HAP-1 (cell line): ENCODE measurements around the gene GPC1.

ENCODE experiments used
- DNase-seq, 2 experiments: peaks; one replicate each; pipeline ENCODE4 v3.0.0-alpha.2; 2016 to 2020; ENCODE audit warnings: low spot score in 2 of 2
- H3K27me3 ChIP-seq: fragments of 250-450 bp; sonication (Bioruptor Pico); 2 replicates; pipeline ENCODE4 v1.5.1; 2020; ENCODE audit warnings: low read depth, mild to moderate bottlenecking, moderate library complexity
- H3K36me3 ChIP-seq: fragments of 250-450 bp; sonication (Bioruptor Pico); replicated peaks from 2 replicates; pipeline ENCODE4 v1.5.1; 2020; ENCODE audit warnings: mild to moderate bottlenecking
- H3K4me1 ChIP-seq: fragments of 250-450 bp; sonication (Bioruptor Pico); 2 replicates; pipeline ENCODE4 v1.5.1; 2020; ENCODE audit warnings: mild to moderate bottlenecking
- H3K4me3 ChIP-seq: fragments of 250-450 bp; sonication (Bioruptor Pico); 2 replicates; pipeline ENCODE4 v1.5.1; 2020; ENCODE audit warnings: mild to moderate bottlenecking, moderate library complexity
- H3K9me3 ChIP-seq: fragments of 250-450 bp; sonication (Bioruptor Pico); 2 replicates; pipeline ENCODE4 v1.5.1; 2020; ENCODE audit warnings: mild to moderate bottlenecking, moderate library complexity
- in situ Hi-C: fragments of 300-500 bp; cut with MboI; formaldehyde crosslinking; loops from 3 replicates; pipeline ENCODE4 v1.14.3; 2020; ENCODE audit warnings: low sequenced_read_pairs, inconsistent platforms, mixed read lengths

GPC1 gene

DNA sequence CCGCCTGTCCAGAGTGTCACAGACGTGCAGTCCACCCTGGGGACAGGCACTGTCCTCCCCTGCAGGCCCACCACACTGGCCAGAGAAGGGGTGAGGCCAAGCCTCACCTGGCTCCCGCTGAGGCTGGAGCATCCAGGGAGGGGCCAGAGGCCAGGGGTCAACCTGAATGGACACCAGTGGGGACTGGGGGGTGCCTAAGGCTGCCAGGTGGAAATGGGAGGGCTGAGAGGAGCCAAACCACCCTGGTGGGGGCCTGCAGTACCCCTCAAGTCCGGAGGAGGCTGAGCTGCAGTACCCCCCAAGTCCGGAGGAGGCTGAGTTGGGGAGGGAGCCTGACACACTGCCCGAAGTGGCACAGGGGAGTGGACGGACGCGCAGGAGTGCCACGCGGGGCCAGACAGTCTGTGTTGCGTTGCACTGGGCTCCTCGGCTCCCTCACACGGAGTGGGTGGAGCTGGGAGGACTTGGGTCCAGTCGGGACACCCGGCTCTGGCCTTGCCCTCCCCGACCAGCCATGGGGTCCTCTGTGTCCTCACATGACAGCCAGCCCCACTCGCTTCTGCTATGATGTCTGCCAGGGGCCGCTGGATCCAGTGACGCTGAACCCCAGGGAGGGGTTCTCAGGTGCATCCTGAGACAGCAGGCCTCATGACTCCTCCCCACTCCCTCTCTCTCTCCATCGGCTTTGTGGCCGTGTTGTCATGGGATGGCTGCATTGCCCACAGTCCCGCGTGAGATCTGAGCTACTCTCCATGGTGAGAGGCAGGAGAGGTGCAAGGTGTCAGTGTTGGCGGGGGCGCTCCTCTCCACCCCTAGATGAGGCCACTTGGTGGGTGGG is 22.3 kb upstream of the GPC1 start:
- Histone ChIP-seq H3K4me3 (no peak overlapping the region), H3K4me1 (no peaks in the 10 kb centered on the region), H3K36me3 (no peaks in the 10 kb centered on the region), H3K9me3 (no peaks in the 10 kb centered on the region), H3K27me3 (peaks cover 8% of the 10 kb centered on the region; the same call in 1 of the 2 replicates)
- DNase-seq = no peak
- in situ Hi-C loops = no loop called here

DNA sequence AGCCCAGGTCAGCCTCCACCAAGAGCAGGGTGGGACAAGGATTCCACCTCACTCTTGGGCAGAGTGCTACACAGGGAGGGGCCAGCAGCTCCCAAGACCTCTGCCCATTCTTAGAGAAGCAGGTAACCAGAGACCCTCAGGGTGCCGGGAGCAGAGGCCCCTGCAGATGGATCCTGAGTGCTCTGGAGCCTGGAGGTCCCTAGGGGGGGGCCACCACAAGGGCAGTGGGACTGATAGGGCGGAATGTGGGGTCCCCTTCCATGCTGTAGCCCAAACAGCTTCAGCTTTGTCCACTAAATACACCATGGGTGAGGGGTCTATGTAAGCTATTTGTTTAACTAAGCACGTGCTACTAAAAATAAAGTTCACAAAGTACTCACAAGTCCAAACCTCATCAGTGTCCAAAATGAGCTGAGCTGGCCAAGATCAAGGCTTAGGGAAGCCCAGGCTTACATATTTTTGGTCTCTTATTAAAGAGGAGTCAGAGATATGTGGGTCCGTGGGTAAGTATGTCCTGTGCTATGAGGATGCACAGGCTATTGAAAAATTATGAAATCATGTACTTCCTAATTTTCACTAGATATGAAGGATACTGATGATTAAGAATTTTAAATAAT is 21.5 kb upstream of the GPC1 start:
- no peaks in the 10 kb centered on the region for H3K4me1 ChIP-seq
- DNase-seq = no peak

DNA sequence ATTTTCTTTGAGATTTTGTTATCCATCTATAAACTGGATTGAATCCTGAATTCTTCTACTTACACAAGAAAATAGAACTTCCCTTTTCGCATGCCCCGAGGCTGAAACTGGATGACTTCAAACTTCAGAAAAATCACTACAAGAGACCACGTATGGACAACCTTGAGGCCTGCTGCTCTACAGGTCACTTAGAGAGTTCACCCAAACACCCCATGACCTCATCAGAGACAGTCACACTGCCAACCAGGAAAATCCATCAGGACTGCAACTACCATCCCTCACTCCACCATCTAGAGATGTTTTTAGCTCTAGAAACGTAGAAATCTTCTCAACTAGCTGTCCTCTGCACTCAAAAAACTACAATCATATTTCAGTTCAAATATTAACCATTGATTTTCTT is 18.6 kb upstream of the GPC1 start:
- in situ Hi-C loops = no loop called here
- DNase-seq = no peak
- H3K4me3 ChIP-seq = no peak overlapping the region
- no peaks in the 10 kb centered on the region for H3K27me3 ChIP-seq
- no peaks in the 10 kb centered on the region for H3K4me1 ChIP-seq
- H3K9me3 ChIP-seq = no peaks in the 10 kb centered on the region; the same call in 1 of the 2 replicates
- no peaks in the 10 kb centered on the region for H3K36me3 ChIP-seq

More for the DNA sequence above, 21.5 kb upstream of the GPC1 start:
- Histone ChIP-seq H3K9me3 (no peaks in the 10 kb centered on the region; the same call in 1 of the 2 replicates), H3K36me3 (no peaks in the 10 kb centered on the region), H3K27me3 (peaks cover 7% of the 10 kb centered on the region; the same call in 1 of the 2 replicates), H3K4me3 (no peak overlapping the region)
- in situ Hi-C loops = no loop called here

DNA sequence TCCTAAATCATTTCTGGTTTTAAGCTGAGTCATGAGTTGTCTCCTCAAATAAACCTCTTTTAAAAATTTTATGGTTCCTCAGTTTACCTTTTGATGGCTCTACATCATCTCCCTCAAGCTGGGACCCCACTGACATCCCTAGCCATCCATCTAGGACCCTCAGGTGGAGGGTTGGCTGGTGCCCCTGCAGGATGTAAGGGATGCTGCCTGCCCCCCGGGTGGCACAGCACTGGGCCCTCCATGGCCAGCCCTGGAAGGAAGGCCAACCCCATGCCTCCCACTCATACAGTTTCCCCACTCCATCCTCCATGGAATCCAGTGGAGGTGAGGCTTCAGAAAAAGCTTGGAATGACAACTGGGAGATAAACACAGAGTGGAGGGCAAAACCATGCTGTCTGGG is 17.2 kb upstream of the GPC1 start:
- H3K9me3 ChIP-seq = peaks cover 2% of the 10 kb centered on the region; the same call in 1 of the 2 replicates
- H3K36me3 ChIP-seq = no peaks in the 10 kb centered on the region
- no peaks in the 10 kb centered on the region for H3K4me1 ChIP-seq
- no peak overlapping the region for H3K4me3 ChIP-seq
- in situ Hi-C loops = no loop called here
- no peaks in the 10 kb centered on the region for H3K27me3 ChIP-seq
- no peak for DNase-seq

DNA sequence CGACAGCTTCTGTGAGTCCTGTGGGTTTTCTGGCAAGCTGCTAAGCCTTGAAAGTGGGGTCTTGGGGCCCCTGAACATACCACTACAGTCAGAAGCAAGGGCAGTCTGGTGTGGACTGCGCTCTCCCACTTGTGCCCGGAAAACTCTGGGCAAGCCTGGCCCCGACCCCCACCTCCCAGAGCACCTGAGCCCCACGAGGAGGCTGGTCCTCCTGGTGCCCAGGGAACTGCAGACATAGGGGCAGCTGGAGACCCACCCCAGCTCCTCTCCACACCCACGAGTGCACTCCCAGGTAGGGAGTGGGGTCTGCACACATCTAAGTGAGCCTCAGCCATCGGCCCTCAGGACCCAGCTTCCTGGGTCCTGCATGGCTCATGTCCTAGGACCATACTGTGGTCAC is 16.2 kb upstream of the GPC1 start:
- Histone ChIP-seq H3K36me3 (no peaks in the 10 kb centered on the region), H3K4me3 (no peak overlapping the region), H3K4me1 (no peaks in the 10 kb centered on the region), H3K9me3 (peaks cover 2% of the 10 kb centered on the region; the same call in 1 of the 2 replicates), H3K27me3 (no peaks in the 10 kb centered on the region)
- DNase-seq = no peak
- in situ Hi-C loops = no loop called here

DNA sequence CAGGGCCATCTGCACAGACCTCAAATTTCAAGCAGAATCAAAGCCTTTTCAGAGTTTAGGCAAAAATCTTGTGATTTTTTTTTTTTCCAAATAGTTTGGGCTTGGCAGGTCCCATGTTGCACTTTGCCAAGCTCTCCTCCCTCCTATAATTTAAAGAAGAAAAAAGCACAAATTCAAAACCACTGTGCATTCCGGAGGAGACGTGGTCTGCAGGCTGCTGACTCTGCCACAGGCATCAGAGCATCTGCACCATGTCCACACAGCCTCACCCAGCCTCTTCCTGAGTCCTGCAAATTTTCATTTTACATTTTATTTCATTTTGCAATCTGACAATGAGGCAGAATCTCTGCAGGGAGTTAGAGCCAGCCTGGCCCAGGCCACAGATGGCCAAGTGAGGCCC is 15.7 kb upstream of the GPC1 start:
- no peak overlapping the region for H3K4me3 ChIP-seq
- in situ Hi-C loops = no loop called here
- H3K4me1 ChIP-seq = no peaks in the 10 kb centered on the region
- H3K36me3 ChIP-seq = no peaks in the 10 kb centered on the region
- DNase-seq = no peak
- peaks cover 2% of the 10 kb centered on the region; the same call in 1 of the 2 replicates for H3K9me3 ChIP-seq
- H3K27me3 ChIP-seq = no peaks in the 10 kb centered on the region

DNA sequence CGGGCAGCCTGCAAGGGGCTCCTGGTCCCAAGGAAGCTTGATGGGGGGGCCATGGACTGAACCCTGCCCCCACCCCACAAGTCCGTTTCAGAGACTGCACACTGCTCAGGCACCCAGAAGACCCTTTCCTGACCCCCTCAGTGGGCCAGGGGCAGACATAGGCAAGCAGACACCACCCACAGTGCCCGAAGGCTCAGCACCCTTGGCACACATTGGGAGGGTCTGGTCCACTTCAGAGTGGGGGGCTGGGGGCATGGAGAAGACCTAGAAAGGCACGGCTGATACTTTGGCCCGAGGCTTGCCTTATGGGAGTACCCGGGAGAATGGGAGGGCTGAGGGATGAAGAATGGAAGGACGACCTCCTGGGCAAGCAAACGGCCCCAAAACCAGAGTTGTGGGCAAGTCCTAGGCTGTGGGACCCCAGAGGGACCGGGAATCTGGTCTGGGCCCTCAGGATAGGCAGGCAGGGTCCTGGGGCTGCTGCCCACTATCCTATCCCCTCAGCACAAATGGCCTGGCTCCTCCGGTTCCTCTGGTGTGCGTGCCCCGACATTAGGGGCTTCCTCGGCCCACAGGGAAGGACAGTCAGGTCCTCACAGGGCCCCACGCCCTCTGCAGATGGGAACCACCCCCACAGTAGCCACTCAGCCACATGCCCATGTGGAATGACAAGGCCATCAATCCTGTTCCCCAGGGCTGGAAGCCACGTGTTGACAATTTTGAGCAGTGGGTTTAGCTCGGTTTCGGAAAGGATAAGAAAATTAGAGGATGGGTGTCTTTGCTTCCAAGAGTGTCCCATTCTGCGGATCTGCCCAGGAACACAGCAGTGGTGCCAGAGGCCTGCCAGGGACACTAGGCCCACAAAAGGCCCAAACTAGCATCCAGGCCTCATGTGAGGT is 15.0 kb upstream of the GPC1 start:
- Histone ChIP-seq H3K4me1 (no peaks in the 10 kb centered on the region), H3K4me3 (no peak overlapping the region), H3K9me3 (peaks cover 2% of the 10 kb centered on the region; the same call in 1 of the 2 replicates), H3K27me3 (no peaks in the 10 kb centered on the region), H3K36me3 (no peaks in the 10 kb centered on the region)
- in situ Hi-C loops = no loop called here
- DNase-seq = no peak

DNA sequence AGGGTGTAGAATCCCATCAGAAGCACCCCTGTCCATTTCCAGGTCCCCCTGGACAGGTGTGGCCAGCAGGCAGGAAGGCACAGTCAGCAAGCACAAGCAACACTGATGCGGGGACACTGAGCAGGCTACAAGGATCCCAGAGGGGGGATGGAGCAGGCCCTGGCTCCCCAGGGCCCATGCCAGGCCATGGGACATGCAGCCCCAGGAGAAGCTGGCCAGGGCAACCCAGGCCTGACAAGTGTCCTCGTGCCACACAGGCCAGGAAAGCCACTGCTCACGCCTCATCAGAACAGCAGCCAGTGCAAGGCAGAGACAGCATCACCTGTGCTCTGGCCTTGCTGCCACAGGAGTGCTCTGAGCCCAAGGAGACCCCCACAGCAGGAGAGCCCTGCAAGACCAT is 14.1 kb upstream of the GPC1 start:
- in situ Hi-C loops = no loop called here
- no peaks in the 10 kb centered on the region for H3K27me3 ChIP-seq
- no peaks in the 10 kb centered on the region for H3K4me1 ChIP-seq
- H3K9me3 ChIP-seq = peaks cover 2% of the 10 kb centered on the region; the same call in 1 of the 2 replicates
- no peaks in the 10 kb centered on the region for H3K36me3 ChIP-seq
- peak in 1 of 2 experiments; percentile 0 for DNase-seq
- no peak overlapping the region for H3K4me3 ChIP-seq

DNA sequence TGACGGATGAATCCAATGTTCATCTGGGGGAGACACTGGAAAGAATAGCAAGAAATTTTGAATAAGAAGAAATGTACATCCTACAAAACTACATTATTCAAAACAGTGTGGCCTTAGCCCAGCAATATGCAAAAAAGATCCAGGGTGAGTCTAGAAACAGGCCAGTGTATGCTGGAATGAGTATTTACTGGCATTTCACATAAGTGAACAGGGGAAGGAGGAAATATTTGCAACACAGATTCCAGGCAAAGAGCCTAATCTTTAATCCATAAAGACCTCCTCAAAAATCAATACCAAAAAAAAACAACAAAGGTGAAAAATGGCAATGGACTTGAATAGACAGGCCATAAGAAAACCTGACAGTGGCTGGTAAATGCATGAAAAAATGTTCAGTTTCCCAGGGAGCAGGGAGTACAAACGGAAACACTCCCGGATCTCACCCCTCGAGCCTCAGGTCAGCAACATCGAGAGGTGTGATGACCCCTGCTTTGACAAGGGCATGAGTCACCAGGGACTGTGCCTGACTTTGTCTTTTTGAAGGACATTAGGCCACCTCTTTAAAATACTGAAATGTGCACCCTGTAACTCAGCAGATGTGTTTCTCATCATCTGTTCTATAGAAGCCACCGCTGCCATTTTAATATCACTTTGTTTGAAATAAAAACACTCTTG is 12.7 kb upstream of the GPC1 start:
- Histone ChIP-seq H3K36me3 (no peaks in the 10 kb centered on the region), H3K27me3 (no peaks in the 10 kb centered on the region), H3K4me1 (no peaks in the 10 kb centered on the region), H3K4me3 (no peak overlapping the region), H3K9me3 (peaks cover 2% of the 10 kb centered on the region; the same call in 1 of the 2 replicates)
- in situ Hi-C loops = no loop called here
- DNase-seq = no peak

DNA sequence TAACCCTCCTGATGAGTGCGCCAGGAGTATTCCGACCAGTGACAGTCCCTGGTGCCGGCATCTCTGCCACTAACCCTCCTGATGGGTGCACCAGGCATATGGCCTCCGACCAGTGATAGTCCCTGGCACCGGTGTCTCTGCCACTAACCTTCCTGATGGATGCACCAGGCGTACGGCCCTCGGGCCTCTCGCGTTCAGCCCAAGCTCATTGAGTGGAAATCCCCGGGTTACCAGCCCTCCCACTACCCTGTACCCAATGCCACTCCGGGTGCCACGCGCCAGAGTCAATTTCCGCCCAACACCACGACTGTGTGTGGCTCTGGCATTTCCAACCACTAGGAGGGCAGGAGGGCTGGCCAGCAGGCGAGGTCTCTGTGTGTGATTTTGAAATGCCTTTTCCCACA is 11.7 kb upstream of the GPC1 start:
- peak in 1 of 2 experiments; percentile 1 for DNase-seq

DNA sequence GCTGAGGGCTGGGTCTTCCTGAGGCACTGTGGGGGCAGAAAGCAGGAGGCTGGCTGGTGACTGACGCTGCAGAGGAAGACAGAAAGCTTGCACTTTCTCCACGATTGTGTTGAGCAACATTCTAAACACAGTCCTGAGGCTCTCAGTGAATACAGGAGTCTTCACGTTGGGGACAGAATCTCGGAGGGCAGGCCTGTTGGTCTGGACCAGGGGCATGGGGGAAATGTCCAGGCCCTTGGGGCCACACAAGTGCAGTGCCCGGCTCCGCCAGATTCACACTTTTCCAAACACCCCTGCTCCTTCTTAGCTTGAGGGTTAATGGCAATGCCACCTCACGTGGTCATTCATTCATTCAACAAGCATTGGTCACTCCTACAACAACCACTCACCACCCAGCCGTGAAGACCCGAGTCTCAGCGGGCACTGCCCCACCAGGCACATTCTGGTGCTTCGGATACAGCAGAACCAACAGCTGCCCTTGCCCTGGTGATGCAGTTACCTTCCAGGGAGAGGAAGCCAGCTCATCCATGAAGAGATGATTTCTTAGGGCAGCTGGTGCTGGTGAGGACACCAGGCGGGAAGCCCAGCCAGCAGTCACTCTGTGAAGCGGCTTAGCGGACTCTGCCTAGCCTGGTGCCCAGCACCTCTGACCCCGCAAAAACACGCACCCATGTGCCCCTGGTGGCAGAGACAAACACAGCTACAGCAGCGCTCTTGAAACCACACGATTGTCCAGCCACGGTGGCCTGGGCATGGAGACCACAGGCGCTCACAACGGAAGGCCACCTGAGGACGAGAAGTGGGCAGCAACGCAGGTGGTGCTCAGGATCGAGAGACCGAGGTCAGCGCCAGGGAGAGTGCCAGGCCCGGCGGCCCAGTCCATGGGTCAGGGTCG is 10.9 kb upstream of the GPC1 start:
- DNase-seq = peak in 1 of 2 experiments; percentile 3
- in situ Hi-C loops = loop anchor here (25.0 kb wide), 1 partner anchor 362 kb away; the partner anchor contains the start of gene OR6B3
- H3K27me3 ChIP-seq = no peaks in the 10 kb centered on the region; the same call in 1 of the 2 replicates

More for the DNA sequence above, 11.7 kb upstream of the GPC1 start:
- no peak overlapping the region for H3K4me3 ChIP-seq
- H3K27me3 ChIP-seq = no peaks in the 10 kb centered on the region; the same call in 1 of the 2 replicates
- H3K9me3 ChIP-seq = peaks cover 2% of the 10 kb centered on the region; the same call in 1 of the 2 replicates
- no peaks in the 10 kb centered on the region for H3K36me3 ChIP-seq
- H3K4me1 ChIP-seq = no peaks in the 10 kb centered on the region
- in situ Hi-C loops = no loop called here

DNA sequence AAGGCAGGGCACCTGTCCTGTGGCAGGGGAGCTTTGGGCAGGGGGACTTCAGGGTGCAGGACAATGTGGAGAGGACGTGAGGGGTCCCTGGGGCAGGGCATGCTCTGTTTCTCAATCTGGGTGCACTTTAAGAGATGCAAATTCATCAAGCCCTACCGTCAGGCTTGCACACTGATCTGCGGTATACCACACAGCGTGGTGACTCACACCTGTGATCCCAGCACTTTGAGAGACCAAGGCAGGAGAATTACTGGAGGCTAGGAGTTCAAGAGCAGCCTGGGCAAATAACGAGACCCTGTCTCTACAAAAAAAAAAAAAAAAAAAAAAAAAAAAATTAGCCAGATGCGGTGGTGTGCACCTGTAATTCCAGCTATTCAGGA is 10.2 kb upstream of the GPC1 start:
- peaks cover 2% of the 10 kb centered on the region; the same call in 1 of the 2 replicates for H3K9me3 ChIP-seq
- no peaks in the 10 kb centered on the region for H3K36me3 ChIP-seq
- no peak overlapping the region for H3K4me3 ChIP-seq
- H3K27me3 ChIP-seq = no peaks in the 10 kb centered on the region; the same call in 1 of the 2 replicates
- H3K4me1 ChIP-seq = no peaks in the 10 kb centered on the region
- in situ Hi-C loops = loop anchor here (25.0 kb wide), 1 partner anchor 363 kb away; the partner anchor contains the start of gene OR6B3
- DNase-seq = no peak

More for the DNA sequence above, 10.9 kb upstream of the GPC1 start:
- Histone ChIP-seq H3K36me3 (no peaks in the 10 kb centered on the region), H3K4me3 (no peak overlapping the region), H3K9me3 (peaks cover 2% of the 10 kb centered on the region; the same call in 1 of the 2 replicates), H3K4me1 (no peaks in the 10 kb centered on the region)
